Activated naive CD8-positive, alpha-beta T cell treated with anti-CD3 and anti-CD28 coated beads for 36 hours (primary cell): Measurements from ENCODE around the gene TICAM1. TPM values are rescaled to one million over a fixed set of nuclear protein-coding genes. Genes with fewer than 3 reads are reported as not detected.
"Not testable (repeated sequence)": the region's sequence is repeated elsewhere in the genome, so short reads cannot be mapped to it uniquely, and the experiment has no call there.

Experiments
- DNase-seq: peaks from one replicate; pipeline ENCODE4 v3.0.0; 2021
- H3K27ac Mint-ChIP-seq: one replicate; pipeline ENCODE4 v1.8.0; 2022; ENCODE audit warnings: mild to moderate bottlenecking, moderate library complexity, mixed read lengths
- H3K27me3 Mint-ChIP-seq: one replicate; pipeline ENCODE4 v1.8.0; 2022; ENCODE audit warnings: mild to moderate bottlenecking, mixed read lengths
- H3K36me3 Mint-ChIP-seq: one replicate; pipeline ENCODE4 v1.8.0; 2021; ENCODE audit warnings: mild to moderate bottlenecking, mixed read lengths
- H3K4me1 Mint-ChIP-seq: one replicate; pipeline ENCODE4 v1.8.0; 2021; ENCODE audit warnings: mixed read lengths
- H3K4me3 Mint-ChIP-seq: one replicate; pipeline ENCODE4 v1.8.0; 2022; ENCODE audit warnings: mild to moderate bottlenecking, moderate library complexity, mixed read lengths
- H3K9me3 Mint-ChIP-seq: one replicate; pipeline ENCODE4 v1.8.0; 2022; ENCODE audit warnings: mixed read lengths
- total RNA-seq, 2 experiments: library from RNA; stranded (reverse); gene quantifications; one replicate each; pipeline ENCODE4 v1.2.3, GENCODE V29; 2021

TICAM1 gene
- total RNA-seq, 2 experiments from 2014 or later: 18.4 to 19.5 TPM

GRCh38 chr19:4852484-4852883 lies 21.0 kb upstream of the TICAM1 start:
- no peak overlapping the region for H3K4me3 Mint-ChIP-seq
- H3K27me3 Mint-ChIP-seq: no peaks in the 10 kb centered on the region
- H3K4me1 Mint-ChIP-seq: peaks cover 3% of the 10 kb centered on the region
- peaks cover 3% of the 10 kb centered on the region for H3K36me3 Mint-ChIP-seq
- H3K27ac Mint-ChIP-seq: no peak overlapping the region
- no peaks in the 10 kb centered on the region for H3K9me3 Mint-ChIP-seq
- DNase-seq: no peak

- DNase-seq: peak; percentile 77
- H3K27ac Mint-ChIP-seq: no peak overlapping the region
- no peak overlapping the region for H3K4me3 Mint-ChIP-seq
- peaks cover 3% of the 10 kb centered on the region for H3K4me1 Mint-ChIP-seq
- no peaks in the 10 kb centered on the region for H3K9me3 Mint-ChIP-seq
- H3K36me3 Mint-ChIP-seq: peaks cover 3% of the 10 kb centered on the region
- H3K27me3 Mint-ChIP-seq: no peaks in the 10 kb centered on the region
These were observed 20.2 kb upstream of the TICAM1 start for GRCh38 chr19:4851551-4852290.

GRCh38 chr19:4849019-4849418 lies 17.5 kb upstream of the TICAM1 start:
- Mint-ChIP-seq H3K9me3 (no peaks in the 10 kb centered on the region), H3K4me1 (peaks cover 3% of the 10 kb centered on the region), H3K36me3 (peaks cover 3% of the 10 kb centered on the region), H3K27ac (no peak overlapping the region), H3K4me3 (no peak overlapping the region), H3K27me3 (no peaks in the 10 kb centered on the region)
- DNase-seq: no peak

GRCh38 chr19:4847190-4847973 lies 15.9 kb upstream of the TICAM1 start:
- H3K4me3 Mint-ChIP-seq: no peak overlapping the region
- no peaks in the 10 kb centered on the region for H3K27me3 Mint-ChIP-seq
- DNase-seq: no peak
- H3K36me3 Mint-ChIP-seq: peaks cover 3% of the 10 kb centered on the region
- H3K9me3 Mint-ChIP-seq: no peaks in the 10 kb centered on the region
- H3K4me1 Mint-ChIP-seq: peaks cover 3% of the 10 kb centered on the region
- no peak overlapping the region for H3K27ac Mint-ChIP-seq

GRCh38 chr19:4845975-4846374 lies 14.5 kb upstream of the TICAM1 start:
- H3K27me3 Mint-ChIP-seq, H3K36me3 Mint-ChIP-seq, H3K4me3 Mint-ChIP-seq, DNase-seq, H3K4me1 Mint-ChIP-seq, H3K9me3 Mint-ChIP-seq, H3K27ac Mint-ChIP-seq: not testable (repeated sequence)

GRCh38 chr19:4844348-4845179 lies 13.1 kb upstream of the TICAM1 start:
- no peaks in the 10 kb centered on the region for H3K4me1 Mint-ChIP-seq
- no peak overlapping the region for H3K4me3 Mint-ChIP-seq
- DNase-seq: no peak
- no peaks in the 10 kb centered on the region for H3K9me3 Mint-ChIP-seq
- H3K27ac Mint-ChIP-seq: no peak overlapping the region
- peaks cover 5% of the 10 kb centered on the region for H3K36me3 Mint-ChIP-seq
- no peaks in the 10 kb centered on the region for H3K27me3 Mint-ChIP-seq

- DNase-seq: no peak
- H3K9me3 Mint-ChIP-seq: no peaks in the 10 kb centered on the region
- H3K27me3 Mint-ChIP-seq: no peaks in the 10 kb centered on the region
- H3K4me1 Mint-ChIP-seq: no peaks in the 10 kb centered on the region
- no peak overlapping the region for H3K4me3 Mint-ChIP-seq
- H3K36me3 Mint-ChIP-seq: peaks cover 5% of the 10 kb centered on the region
- no peak overlapping the region for H3K27ac Mint-ChIP-seq
These were observed 12.1 kb upstream of the TICAM1 start for GRCh38 chr19:4843647-4843965.

GRCh38 chr19:4839192-4839591 lies 7.7 kb upstream of the TICAM1 start:
- Mint-ChIP-seq H3K4me3 (no peak overlapping the region), H3K9me3 (no peaks in the 10 kb centered on the region), H3K27me3 (no peaks in the 10 kb centered on the region), H3K4me1 (no peaks in the 10 kb centered on the region), H3K27ac (no peak overlapping the region), H3K36me3 (peaks cover 5% of the 10 kb centered on the region)
- no peak for DNase-seq

GRCh38 chr19:4832776-4833175 lies 1.3 kb upstream of the TICAM1 start:
- no peaks in the 10 kb centered on the region for H3K27me3 Mint-ChIP-seq
- no peak overlapping the region for H3K27ac Mint-ChIP-seq
- no peak for DNase-seq
- peaks cover 16% of the 10 kb centered on the region for H3K4me1 Mint-ChIP-seq
- H3K36me3 Mint-ChIP-seq: peaks cover 19% of the 10 kb centered on the region
- no peaks in the 10 kb centered on the region for H3K9me3 Mint-ChIP-seq
- peak overlapping the region; percentile 14 for H3K4me3 Mint-ChIP-seq

- peaks cover 16% of the 10 kb centered on the region for H3K4me1 Mint-ChIP-seq
These were observed 448 bp upstream of the TICAM1 start for GRCh38 chr19:4831979-4832340.

GRCh38 chr19:4830768-4831265 lies 695 bp downstream of the TICAM1 start:
- Mint-ChIP-seq H3K27ac (peak overlapping the region; percentile 89), H3K36me3 (peaks cover 19% of the 10 kb centered on the region), H3K4me1 (peaks cover 16% of the 10 kb centered on the region), H3K27me3 (no peaks in the 10 kb centered on the region), H3K9me3 (no peaks in the 10 kb centered on the region), H3K4me3 (peak overlapping the region; percentile 93)
- DNase-seq: no peak

More at GRCh38 chr19:4831979-4832340, 448 bp upstream of the TICAM1 start:
- not testable (repeated sequence) for DNase-seq, H3K9me3 Mint-ChIP-seq, H3K27me3 Mint-ChIP-seq
- H3K36me3 Mint-ChIP-seq: peaks cover 19% of the 10 kb centered on the region
- peak overlapping the region; percentile 89 for H3K27ac Mint-ChIP-seq
- H3K4me3 Mint-ChIP-seq: peak overlapping the region; percentile 93

GRCh38 chr19:4830332-4830731 lies 1.2 kb downstream of the TICAM1 start:
- no peak for DNase-seq
- H3K36me3 Mint-ChIP-seq: peaks cover 19% of the 10 kb centered on the region
- no peaks in the 10 kb centered on the region for H3K9me3 Mint-ChIP-seq
- H3K27ac Mint-ChIP-seq: peak overlapping the region; percentile 89
- H3K4me1 Mint-ChIP-seq: peaks cover 16% of the 10 kb centered on the region
- H3K4me3 Mint-ChIP-seq: peak overlapping the region; percentile 93
- no peaks in the 10 kb centered on the region for H3K27me3 Mint-ChIP-seq

- peak overlapping the region; percentile 51 for H3K27ac Mint-ChIP-seq
- peaks cover 19% of the 10 kb centered on the region for H3K36me3 Mint-ChIP-seq
- no peaks in the 10 kb centered on the region for H3K27me3 Mint-ChIP-seq
- H3K4me3 Mint-ChIP-seq: peak overlapping the region; percentile 73
- DNase-seq: no peak
- H3K9me3 Mint-ChIP-seq: no peaks in the 10 kb centered on the region
- peaks cover 16% of the 10 kb centered on the region for H3K4me1 Mint-ChIP-seq
These were observed 2.4 kb downstream of the TICAM1 start for GRCh38 chr19:4829001-4829712.

GRCh38 chr19:4823577-4823976 lies 7.9 kb downstream of the TICAM1 start:
- H3K27me3 Mint-ChIP-seq: no peaks in the 10 kb centered on the region
- no peak for DNase-seq
- H3K4me1 Mint-ChIP-seq: no peaks in the 10 kb centered on the region
- peaks cover 6% of the 10 kb centered on the region for H3K36me3 Mint-ChIP-seq
- no peak overlapping the region for H3K27ac Mint-ChIP-seq
- H3K9me3 Mint-ChIP-seq: no peaks in the 10 kb centered on the region
- H3K4me3 Mint-ChIP-seq: no peak overlapping the region
